GM21447 (cell line): ENCODE data around the gene PPOX.

ENCODE experiments used
- ATAC-seq: cut with Tn5 transposase; IDR thresholded peaks from one replicate; pipeline ENCODE4 v1.9.1; 2021; ENCODE audit not compliant: unreplicated experiment

Gene PPOX

DNA sequence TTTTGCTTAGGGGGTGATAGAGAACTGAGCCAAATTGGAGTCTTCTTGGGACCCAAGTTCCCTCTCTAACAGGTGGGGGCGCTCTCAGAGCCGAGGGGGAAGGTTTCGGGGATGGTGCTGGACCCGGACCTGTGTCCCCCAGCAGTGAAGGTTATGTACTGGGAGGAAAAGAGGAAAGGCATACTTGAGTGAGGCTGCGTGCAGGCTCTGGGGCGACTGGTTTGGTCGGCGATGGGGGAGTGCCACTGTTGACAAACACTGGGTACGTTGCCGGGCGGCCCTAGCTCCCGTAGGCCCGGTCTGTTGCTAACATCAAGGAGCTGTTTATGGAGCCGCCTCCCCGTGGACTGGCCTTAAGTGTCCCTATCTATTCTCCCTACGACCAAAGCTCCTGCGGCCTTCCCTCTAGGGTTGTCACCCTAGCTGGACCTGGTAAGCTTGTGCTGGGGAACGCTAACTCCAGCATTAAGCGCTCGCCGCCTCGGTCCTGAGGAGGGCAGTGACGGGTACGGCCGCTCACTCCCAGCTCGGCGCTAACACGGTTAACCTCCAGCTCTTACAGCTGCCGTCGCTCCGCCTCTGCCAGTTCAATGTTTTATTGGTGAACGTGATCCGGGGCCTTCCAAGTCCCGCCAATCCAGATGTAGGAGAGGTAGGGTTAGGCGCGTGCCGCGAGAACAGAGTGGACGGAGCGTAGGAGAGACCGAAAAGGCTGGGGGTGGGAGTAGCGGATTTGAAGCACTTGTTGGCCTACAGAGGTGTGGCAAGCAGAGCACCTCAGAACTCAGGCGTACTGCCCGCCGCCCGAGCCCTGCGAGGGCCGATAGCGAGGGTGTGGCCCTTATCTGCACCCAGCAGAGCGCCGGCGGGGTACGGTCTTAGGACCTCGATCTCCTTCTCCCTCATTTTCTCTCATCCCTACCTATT lies at the start of gene PPOX:
Gene PPOX, plus strand, starts transcription at position 685 of the 927 bp plus-strand sequence. CDS start 422 bp downstream, outside the sequence.
- peak; percentile 93 for ATAC-seq

DNA sequence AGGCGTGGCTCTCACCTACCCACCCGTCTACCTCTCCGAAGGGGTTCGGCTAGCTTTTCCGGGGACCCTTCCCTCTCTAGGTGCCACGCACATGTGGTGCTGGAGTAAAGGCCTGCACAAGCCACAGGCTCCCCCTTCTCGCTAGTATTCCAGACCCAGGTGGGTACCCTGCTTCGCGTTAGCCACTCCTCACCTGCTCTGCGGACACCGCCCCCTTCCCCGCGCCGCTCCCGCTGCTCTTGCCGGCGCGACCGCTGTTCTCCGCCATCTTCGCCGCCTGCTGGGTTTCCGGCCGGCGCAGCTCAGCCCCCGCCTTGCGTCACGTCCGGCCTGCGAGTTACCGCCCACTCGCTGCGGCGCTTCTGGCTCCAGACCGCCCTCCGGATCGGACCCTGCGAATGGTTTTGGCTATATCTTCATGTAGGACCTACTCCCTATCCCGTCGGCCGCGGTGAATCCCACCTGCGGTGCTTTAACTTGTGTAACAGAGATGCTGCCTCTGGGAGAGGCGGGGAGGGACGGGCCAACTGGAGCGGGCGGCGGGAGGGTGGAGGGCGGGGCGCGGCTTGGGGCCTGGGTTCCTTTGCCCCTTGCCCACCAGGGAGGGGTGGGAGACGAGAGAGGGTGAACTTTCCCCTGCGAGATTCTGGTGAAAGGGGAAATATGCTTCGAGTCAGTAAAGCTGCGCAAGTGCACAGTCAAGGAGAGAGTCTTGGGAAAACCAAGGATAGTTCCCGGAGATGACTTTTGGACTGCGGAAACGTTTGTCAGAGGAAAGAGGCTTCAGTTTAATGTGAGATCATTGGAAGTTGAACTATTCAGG lies 48.3 kb upstream of the PPOX start, which contains the start of the genes NIT1 and PFDN2:
Gene NIT1, plus strand, starts transcription at position 347 of the 823 bp plus-strand sequence. Its CDS starts 72 bp downstream, at position 419.
Gene PFDN2, minus strand, starts transcription at position 279 of the 823 bp plus-strand sequence. Its CDS starts 11 bp downstream, at position 268.
- ATAC-seq: peak; percentile 75

DNA sequence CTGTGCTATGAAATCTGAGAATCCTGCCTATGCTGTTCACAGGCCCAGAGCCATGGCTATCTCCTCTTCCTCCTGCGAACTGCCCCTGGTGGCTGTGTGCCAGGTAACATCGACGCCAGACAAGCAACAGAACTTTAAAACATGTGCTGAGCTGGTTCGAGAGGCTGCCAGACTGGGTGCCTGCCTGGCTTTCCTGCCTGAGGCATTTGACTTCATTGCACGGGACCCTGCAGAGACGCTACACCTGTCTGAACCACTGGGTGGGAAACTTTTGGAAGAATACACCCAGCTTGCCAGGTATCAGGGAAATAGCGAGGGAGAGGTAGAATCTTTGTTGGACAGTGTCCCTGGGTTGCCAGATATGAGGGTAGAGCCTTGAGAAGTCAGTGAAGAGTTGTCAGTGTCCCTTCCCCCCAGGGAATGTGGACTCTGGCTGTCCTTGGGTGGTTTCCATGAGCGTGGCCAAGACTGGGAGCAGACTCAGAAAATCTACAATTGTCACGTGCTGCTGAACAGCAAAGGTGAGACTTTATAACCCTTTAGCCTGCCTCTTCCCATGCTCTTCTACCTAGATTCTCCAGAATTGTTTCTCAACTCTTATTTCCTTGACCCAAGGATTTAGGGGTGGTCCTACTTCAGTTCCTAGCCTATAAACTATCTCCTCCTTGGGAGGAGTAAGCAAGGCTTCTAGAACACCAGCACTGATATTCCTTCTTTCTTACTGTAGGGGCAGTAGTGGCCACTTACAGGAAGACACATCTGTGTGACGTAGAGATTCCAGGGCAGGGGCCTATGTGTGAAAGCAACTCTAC lies 46.9 kb upstream of the PPOX start:
- peak; percentile 48 for ATAC-seq

- ATAC-seq: no peak
Observed at GRCh38 chr1:161121042-161121650, 45.1 kb upstream of the PPOX start.

- ATAC-seq: no peak
Observed at GRCh38 chr1:161121834-161122233, 44.4 kb upstream of the PPOX start.

DNA sequence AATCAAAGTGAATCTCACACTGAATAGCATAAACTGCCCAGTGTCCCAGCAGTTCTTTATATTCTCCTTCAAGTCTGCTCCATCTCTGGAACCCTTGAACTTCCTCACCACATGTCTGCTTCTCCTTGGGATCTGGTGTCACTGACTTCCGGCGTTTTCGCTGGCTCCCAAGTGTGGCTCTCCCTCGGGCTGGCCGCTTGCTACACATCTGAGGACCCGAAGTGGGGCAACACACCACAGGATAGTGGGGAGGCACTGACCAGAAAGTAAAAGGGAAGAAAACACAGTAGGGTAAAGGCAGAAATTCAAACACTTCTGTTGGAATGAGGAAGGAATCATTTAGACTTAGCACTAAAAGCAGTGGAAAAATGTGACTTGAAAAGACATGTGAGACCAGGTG lies 43.3 kb upstream of the PPOX start:
- no peak for ATAC-seq

GRCh38 chr1:161127649-161128048 lies 38.6 kb upstream of the PPOX start:
- ATAC-seq: no peak

- no peak for ATAC-seq
Observed at GRCh38 chr1:161128591-161129420, 37.4 kb upstream of the PPOX start.

DNA sequence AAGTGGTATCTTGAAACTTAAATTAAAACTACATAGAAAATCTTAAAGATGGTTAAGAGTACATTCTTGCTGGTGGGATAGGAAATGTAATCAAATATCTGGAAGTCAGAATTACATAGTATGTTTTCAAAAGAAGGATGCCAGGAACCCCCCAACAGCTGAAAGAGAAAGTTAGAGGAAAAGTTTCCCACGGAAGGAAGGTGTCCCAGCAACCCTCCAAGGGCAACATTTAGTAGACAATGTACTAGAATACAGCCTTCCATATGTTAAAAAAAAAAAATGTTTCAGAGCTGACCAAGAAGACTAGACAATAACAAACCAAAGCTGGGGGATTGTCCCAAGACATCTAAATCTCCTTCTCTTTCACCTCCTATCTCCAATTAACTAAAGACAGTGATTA lies 36.0 kb upstream of the PPOX start:
- ATAC-seq: no peak

GRCh38 chr1:161131523-161132409 lies 34.5 kb upstream of the PPOX start:
- no peak for ATAC-seq

DNA sequence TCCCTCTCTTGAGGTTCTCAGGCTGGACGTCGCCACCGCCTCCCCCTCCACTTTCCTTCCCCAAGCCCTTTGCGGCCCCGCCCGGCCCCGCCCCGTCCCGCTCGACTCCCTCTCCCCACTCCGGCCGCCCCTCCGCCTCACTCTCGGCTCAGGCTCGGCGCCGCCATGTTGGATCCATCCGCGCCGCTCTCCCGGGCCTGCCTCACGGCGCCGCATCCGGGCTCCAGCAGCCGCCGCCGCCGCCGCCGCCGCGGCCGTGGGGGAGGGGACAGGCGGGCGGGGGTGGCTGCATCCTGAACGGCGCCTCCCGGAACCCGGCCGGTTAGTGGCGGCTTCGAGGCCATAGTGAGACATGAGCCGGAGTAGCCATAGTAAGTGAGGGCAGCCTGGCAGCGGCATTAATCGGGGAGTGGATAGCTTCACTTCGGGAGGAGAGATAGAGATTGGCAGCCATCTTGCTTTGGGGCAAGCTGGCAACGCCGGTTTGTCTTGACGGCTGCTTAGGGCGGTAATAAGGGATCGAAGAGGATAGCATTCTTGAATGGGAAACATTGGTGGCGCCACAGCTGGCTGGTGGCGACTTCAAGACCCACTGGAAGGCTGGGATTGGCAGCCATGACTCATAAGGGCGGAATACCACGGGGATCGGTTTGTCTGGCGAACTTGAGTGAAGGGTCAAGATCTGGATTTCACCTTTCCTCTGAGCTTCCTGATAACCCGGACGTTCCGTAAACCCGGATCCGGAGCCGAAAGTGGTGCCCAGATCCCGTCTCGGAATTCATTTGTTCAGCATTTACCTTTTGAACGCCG lies 33.6 kb upstream of the PPOX start, which contains the start of gene DEDD:
Gene DEDD, minus strand, starts transcription at position 258 of the 810 bp plus-strand sequence. CDS start 8,205 bp downstream, outside the sequence.
- peak; percentile 94 for ATAC-seq

DNA sequence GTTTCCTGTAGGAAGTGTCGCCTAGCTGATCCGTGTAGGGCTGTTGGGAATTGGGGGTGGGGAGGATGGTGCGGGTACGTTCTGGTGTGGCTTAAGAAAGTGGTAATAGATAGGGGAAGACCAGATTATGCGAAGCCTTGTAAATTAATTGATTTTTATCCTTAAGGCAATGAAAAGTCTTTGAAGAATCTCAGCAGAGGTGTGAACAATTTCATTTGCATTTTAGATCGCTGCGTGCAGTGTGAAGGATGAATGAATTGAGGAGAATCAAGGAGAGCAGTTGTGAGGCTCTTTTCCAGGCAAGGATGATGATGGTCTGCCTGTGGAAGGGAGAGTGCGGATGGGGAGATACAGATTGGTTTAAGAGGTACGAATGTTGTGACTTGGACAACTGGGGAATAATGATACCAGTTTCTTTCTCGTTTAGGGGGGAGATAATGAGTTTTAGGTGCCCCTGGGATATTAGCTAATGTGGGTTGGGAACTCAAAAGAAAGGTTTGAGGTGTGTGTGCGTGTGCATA lies 32.9 kb upstream of the PPOX start:
- ATAC-seq: no peak

- no peak for ATAC-seq
Observed at GRCh38 chr1:161137881-161138280, 28.3 kb upstream of the PPOX start.

DNA sequence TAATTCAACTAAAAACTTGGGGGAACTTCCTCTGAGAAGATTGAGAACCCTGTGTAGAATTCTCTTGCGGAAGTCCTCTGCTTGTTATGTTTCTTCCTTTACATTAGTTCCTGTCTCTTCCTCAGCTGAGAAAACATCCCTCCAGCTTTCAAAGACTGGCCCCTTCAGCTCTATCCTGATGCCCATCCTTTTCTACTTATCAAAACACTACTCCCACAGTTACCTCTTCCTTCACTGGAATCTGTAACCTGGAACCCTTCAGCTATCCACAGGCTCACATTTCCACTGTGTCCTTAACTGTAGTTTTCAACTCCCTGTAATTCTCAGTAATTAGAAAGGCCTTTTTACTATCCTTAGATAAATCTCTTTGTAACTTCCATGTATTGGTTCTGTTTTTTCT lies 27.8 kb upstream of the PPOX start:
- ATAC-seq: no peak

- no peak for ATAC-seq
Observed at GRCh38 chr1:161139766-161140165, 26.5 kb upstream of the PPOX start.

GRCh38 chr1:161140755-161141400 lies 25.3 kb upstream of the PPOX start:
- no peak for ATAC-seq

DNA sequence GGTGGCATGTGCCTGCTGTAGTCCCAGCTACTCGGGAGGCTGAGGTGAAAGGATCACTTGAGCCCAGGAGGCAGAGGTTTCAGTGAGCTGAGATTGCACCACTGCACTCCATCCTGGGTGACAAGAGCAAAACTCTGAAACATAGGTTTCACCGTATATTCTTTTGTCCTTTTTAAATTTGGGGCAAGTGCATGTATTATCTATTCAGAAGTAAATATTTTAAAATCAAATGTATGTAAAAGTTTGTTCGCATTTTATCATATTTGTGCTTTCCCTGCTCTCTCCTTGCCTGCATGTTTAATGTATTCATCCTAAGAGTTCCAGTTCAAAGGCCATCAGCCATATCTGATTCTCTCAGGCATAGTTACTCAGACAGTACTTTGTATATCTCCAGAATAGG lies 20.4 kb upstream of the PPOX start:
- ATAC-seq: no peak
